NB4 (cell line): ENCODE data around the gene CEP250.

Experiments
- POLR2A ChIP-seq: IDR thresholded peaks from 2 replicates; pipeline ENCODE4 v1.6.1; 2011; ENCODE audit warnings: mild to moderate bottlenecking; ENCODE audit not compliant: insufficient read length; ENCODE audit errors: extremely low read depth
- TF ChIP-seq, protein P1 (sequence below): IDR thresholded peaks from one replicate; pipeline ENCODE4 v1.5.1; 2012; ENCODE audit warnings: low read depth, low read length
- TF ChIP-seq, protein P2 (sequence below): IDR thresholded peaks from 2 replicates; pipeline ENCODE4 v1.6.1; 2011; ENCODE audit warnings: low read depth, low read length

DNA sequence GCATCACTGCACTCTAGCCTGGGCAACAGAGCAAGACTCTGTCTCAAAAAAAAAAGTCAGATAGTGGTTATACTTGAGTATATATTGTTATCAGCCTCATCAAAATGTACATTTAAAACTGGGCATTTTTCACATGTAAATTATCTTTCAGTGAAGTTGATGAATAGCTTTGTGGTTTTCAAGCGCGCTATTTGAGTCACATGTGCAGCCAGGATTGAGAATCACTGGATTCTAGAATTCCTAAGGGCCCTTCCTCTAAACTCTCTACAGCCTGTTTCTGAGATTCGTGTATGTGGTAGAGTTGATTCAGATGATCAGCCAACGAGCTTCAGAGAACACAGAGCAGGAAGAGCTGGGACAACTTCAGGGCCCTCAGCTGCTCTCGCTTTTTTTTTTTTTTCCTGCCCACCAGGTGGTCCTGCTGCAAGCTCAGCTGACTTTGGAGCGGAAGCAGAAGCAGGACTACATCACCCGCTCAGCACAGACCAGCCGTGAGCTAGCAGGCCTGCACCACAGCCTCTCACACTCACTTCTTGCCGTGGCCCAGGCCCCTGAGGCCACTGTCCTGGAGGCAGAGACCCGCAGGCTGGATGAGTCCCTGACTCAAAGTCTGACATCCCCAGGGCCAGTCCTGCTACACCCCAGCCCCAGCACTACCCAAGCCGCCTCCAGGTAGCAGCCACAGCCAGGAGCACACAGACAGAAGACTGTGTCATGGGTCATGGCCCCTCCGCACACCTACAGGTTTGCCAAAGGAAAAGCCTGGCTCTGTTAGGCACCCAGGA lies 55.7 kb downstream of the CEP250 start:
- no peak for TF ChIP-seq POLR2A
- TF ChIP-seq, protein P1, sequence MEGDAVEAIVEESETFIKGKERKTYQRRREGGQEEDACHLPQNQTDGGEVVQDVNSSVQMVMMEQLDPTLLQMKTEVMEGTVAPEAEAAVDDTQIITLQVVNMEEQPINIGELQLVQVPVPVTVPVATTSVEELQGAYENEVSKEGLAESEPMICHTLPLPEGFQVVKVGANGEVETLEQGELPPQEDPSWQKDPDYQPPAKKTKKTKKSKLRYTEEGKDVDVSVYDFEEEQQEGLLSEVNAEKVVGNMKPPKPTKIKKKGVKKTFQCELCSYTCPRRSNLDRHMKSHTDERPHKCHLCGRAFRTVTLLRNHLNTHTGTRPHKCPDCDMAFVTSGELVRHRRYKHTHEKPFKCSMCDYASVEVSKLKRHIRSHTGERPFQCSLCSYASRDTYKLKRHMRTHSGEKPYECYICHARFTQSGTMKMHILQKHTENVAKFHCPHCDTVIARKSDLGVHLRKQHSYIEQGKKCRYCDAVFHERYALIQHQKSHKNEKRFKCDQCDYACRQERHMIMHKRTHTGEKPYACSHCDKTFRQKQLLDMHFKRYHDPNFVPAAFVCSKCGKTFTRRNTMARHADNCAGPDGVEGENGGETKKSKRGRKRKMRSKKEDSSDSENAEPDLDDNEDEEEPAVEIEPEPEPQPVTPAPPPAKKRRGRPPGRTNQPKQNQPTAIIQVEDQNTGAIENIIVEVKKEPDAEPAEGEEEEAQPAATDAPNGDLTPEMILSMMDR = no peak
- TF ChIP-seq, protein P2, sequence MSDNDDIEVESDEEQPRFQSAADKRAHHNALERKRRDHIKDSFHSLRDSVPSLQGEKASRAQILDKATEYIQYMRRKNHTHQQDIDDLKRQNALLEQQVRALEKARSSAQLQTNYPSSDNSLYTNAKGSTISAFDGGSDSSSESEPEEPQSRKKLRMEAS = no peak
